Activated T-cell treated with anti-CD3 and anti-CD28 coated beads, Interleukin-2, amount 50 U/mL, for 72 hours (primary cell): ENCODE measurements around the gene DEPP1. TPM values are rescaled to one million over a fixed set of nuclear protein-coding genes. Genes with fewer than 3 reads are reported as not detected.

Source experiments
- ATAC-seq, 2 donors: fragments of 150-1000 bp; cut with Tn5 transposase; replicated peaks in 1 of 2; 2 replicates each; pipeline ENCODE4 v1.10.0; 2021; ENCODE audit warnings: moderate library complexity in 2 of 2, mild to moderate bottlenecking in 1 of 2
- DNase-seq, 2 donors: peaks; one replicate each; pipeline ENCODE4 v3.0.0; 2021 to 2022; ENCODE audit warnings: mixed read lengths in 1 of 2
- H3K27ac Mint-ChIP-seq: one replicate; pipeline ENCODE4 v1.8.0; 2022; ENCODE audit warnings: mild to moderate bottlenecking, moderate library complexity, mixed read lengths
- H3K27me3 Mint-ChIP-seq: one replicate; pipeline ENCODE4 v1.8.0; 2022; ENCODE audit warnings: low read depth, mixed read lengths
- H3K36me3 Mint-ChIP-seq, 2 donors: one replicate each; pipeline ENCODE4 v1.8.0; 2022; ENCODE audit warnings: mixed read lengths in 2 of 2, mild to moderate bottlenecking in 1 of 2; ENCODE audit not compliant: insufficient read depth in 2 of 2
- H3K4me1 Mint-ChIP-seq: one replicate; pipeline ENCODE4 v1.8.0; 2022; ENCODE audit warnings: low read depth, mixed read lengths
- H3K4me3 Mint-ChIP-seq, 2 donors: one replicate each; pipeline ENCODE4 v1.8.0; 2022; ENCODE audit warnings: mild to moderate bottlenecking in 2 of 2, mixed read lengths in 2 of 2, moderate library complexity in 2 of 2
- H3K9me3 Mint-ChIP-seq, 2 donors: one replicate each; pipeline ENCODE4 v1.8.0; 2022; ENCODE audit warnings: mixed read lengths in 2 of 2
- total RNA-seq, 2 donors: library from RNA; stranded (reverse); gene quantifications; one replicate each; pipeline ENCODE4 v1.2.3, GENCODE V29; 2022

DEPP1 gene
- total RNA-seq, 2 donors from 2014 or later, result 0.23 to 1.4 TPM

DNA sequence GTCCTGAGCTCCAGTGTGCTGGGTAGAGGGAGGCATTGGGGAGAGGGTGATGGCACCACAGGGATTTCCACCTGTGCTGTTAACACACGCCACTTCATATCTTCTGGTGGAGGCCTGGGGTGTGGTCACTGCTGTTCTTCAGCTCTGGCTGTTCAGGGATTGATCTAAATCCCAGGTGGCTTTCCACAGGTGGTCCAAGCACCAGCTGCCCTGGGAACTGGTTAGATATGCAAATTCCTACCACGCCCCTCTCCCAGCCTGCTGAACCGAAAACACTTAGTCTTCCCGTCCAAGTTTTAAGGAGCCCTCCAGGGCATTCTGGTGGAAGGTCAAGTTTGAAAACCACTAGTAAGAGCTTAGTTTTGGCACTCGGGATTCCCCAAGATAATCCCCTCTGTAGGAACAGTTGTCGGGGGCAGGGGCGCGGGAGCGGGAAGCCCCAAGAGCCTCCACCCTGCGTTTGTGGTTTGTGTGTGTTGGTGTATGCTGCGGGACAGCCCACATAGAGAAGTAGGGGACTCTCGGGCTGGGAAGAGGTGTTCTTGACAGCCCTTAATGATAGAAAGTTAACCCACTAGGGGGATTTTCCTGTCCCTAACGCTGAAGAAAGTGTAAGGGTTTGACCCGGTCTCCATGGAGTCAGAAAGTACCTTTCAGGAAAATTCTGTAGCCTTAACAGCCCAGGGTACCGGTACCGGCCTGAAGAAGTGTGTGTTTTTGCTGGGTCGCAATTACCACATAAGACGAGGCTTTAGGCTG lies 5.1 kb downstream of the DEPP1 start:
- no peaks in the 10 kb centered on the region for H3K27me3 Mint-ChIP-seq
- DNase-seq, result no peak
- H3K4me3 Mint-ChIP-seq, result peak overlapping the region in 1 of 2 donors; percentile 78
- H3K4me1 Mint-ChIP-seq, result peaks cover 25% of the 10 kb centered on the region
- no peak overlapping the region for H3K27ac Mint-ChIP-seq
- H3K9me3 Mint-ChIP-seq, result no peaks in the 10 kb centered on the region
- ATAC-seq, result no peak
- no peaks in the 10 kb centered on the region for H3K36me3 Mint-ChIP-seq

DNA sequence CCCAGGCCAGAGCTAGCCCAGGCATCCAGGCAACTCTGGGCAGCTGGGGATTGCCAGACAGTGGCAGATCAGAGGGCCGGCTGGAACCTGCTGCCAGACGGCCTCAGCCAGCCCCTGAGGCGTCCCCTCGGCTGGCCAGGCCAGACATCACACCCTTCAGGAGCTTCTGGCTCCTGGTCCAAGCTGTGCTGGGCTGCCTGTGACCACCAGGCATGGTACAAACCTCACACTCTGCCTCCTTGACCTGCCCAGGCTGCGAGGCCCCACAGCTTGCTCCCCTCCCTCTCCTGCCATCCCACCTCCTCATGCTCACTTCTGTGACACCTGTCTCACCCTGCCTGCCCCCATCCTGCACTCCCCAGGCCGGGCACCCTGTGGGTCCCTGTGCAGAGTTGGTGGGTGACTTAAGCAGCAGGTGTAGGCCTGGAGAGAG lies 5.7 kb downstream of the DEPP1 start:
- Mint-ChIP-seq H3K27me3 (no peaks in the 10 kb centered on the region), H3K36me3 (no peaks in the 10 kb centered on the region), H3K4me3 (no peak overlapping the region), H3K9me3 (no peaks in the 10 kb centered on the region), H3K4me1 (peaks cover 31% of the 10 kb centered on the region), H3K27ac (no peak overlapping the region)
- ATAC-seq (no peak), DNase-seq (no peak)

DNA sequence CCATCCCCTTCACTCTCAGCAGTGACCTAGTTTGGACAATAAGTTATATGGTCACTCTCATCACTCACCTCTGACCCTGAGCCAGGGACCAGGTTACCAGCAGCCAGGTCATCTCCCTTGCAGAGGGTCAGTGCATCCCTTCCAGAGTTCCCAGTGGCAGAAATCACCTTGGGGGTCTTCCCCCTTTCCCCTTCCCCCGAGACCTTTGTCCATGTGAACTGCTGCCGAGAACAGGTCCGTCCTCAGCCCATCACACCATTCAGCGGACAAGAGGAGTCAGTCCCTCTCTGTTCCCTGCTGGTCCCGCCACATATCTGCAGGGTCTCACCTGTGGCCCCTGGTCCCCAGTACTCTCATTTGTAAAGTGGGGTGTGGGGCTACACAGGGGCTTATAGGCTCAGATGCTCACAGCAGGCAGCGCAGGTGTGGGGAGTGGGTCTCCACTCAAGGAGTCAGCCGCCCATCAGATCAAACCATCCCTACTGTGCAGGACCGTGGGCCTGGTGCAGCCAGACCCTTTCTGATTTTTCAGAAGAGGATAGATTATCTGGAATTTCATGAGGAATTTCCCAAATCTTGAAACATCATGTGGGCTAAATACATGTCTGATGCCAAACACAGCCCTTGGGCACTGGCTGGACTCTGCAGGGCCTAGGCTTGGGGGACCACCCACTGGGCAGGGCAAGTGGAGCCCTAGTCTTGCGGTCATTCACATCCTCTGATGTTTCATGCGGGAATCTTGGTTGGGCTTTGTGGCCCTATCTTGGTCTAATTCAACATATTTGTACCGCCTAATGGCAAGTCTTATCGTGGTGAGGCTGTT lies 6.5 kb downstream of the DEPP1 start:
- Mint-ChIP-seq H3K9me3 (no peaks in the 10 kb centered on the region), H3K36me3 (no peaks in the 10 kb centered on the region)
- no peak for ATAC-seq

DNA sequence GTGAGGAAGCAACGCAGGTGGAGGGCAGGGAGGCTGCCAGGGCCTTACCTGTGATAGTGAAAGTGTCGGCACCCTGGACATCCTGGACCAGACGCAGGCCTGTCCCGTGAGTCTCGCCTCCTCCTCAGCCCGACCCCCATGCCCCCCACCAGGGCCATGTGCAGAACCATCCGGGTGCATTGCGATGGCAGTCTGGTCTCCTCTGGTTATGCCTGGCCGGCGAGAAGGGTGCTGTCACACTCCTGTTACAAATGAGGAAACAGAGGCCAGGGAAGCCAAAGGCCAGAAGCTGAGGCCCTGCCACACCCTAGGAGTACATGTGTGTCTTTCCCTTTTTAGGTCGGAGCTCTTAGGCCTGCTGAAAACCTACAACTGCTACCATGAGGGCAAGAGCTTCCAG lies 7.2 kb downstream of the DEPP1 start:
- Mint-ChIP-seq H3K36me3 (no peaks in the 10 kb centered on the region), H3K4me1 (peaks cover 40% of the 10 kb centered on the region), H3K4me3 (no peak overlapping the region), H3K27me3 (no peaks in the 10 kb centered on the region), H3K27ac (no peak overlapping the region), H3K9me3 (no peaks in the 10 kb centered on the region)
- no peak for DNase-seq
- no peak for ATAC-seq

More for the DNA sequence above, 6.5 kb downstream of the DEPP1 start:
- H3K27ac Mint-ChIP-seq, result no peak overlapping the region
- H3K4me1 Mint-ChIP-seq, result peaks cover 38% of the 10 kb centered on the region
- H3K27me3 Mint-ChIP-seq, result no peaks in the 10 kb centered on the region
- DNase-seq, result no peak
- H3K4me3 Mint-ChIP-seq, result no peak overlapping the region

DNA sequence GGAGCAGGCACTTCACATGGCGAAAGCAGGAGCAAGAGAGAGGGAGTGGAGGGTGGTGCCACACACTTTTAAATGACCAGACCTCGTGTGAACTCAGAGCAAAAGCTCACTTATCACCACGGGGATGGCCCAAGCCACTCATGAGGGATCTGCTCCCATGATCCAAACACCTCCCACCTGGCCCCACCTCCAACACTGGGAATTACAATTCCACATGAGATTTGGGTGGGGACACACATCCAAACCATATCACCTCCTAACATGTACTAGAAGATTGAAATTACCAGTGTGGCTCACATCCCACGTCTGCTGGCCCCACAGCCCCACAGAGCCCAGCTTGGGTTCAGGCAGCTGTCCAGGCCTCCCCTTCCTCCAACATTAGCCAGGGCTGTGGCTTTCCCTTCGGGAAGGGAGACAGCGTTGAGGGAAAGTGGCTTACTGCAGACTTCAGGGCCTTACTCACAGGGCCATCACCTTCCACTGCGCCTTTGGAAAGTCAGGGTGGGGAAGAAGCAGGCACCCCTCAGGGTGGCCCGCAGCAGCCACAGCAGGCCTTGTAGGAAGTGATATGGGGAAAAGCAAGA lies 7.7 kb downstream of the DEPP1 start:
- Mint-ChIP-seq H3K4me1 (peaks cover 42% of the 10 kb centered on the region), H3K9me3 (no peaks in the 10 kb centered on the region), H3K27ac (no peak overlapping the region), H3K27me3 (no peaks in the 10 kb centered on the region), H3K4me3 (no peak overlapping the region), H3K36me3 (no peaks in the 10 kb centered on the region)
- ATAC-seq, result no peak
- DNase-seq, result no peak

DNA sequence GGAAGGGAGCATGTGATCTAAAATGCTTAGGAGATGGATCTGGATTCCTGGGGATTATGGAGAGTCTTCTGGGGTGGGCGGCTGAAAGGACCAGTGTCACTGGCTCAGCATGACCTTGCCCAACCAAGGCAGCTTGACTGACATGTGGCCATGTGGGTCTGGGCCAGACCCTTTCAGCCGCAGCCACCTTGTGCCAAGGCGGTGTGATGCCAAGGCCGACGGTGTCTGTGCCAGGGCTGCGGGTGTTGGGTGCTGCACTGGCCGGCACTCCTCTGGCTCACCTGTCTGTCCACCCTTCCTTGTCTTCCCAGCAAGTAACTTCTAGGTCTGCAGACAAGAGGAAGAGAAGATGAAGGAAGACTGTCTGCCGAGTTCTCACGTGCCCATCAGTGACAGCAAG lies 8.8 kb downstream of the DEPP1 start:
- Mint-ChIP-seq H3K4me1 (peaks cover 49% of the 10 kb centered on the region), H3K4me3 (no peak overlapping the region), H3K9me3 (no peaks in the 10 kb centered on the region), H3K27ac (no peak overlapping the region), H3K27me3 (no peaks in the 10 kb centered on the region), H3K36me3 (no peaks in the 10 kb centered on the region)
- DNase-seq (no peak), ATAC-seq (no peak)

DNA sequence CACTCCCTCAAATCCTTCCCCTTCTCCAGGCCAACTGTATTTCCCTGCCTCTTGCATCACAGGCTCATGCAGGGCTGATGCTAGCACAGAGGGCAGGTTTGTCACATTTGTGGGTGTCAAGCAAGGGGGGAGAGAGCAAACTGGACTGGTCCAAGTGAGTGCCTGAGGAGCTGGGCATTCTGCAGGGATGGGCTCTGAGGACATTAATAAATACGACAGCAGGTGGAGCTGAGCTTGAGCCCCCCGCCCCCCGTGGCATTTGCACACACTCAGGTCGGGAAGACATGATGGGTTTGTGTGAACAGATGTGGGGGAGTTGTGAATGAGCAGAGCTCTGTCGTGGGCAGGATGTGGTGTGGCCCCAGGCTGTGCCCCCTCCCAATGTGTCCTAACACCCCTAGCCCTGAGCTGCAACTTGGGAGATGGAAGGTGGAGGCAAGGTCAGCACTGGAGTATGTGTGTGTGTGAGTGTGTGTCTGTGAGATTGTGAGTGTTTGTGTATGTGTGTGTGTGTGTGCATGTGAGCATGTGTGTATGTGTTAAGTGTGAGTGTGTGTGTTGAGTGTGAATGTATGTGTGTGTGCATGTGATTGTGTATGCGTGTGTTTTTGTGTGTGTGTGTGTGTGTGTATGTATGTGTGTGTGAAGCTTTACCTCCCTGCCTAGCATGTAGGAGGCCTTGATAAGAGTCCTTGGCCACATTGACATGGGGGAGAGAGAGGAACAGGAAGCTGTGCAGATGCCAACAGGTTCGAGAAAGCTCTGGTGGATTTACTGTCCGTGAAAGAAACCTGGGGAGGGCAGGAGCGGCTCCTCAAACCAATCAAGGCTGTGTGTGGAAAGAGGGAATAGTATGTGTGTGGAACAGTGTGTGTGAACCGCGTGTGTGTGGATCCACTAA lies 9.9 kb downstream of the DEPP1 start:
- DNase-seq (peak in 1 of 2 donors; percentile 28), ATAC-seq (peak; percentile 47 to 61)
- Mint-ChIP-seq H3K4me1 (peaks cover 47% of the 10 kb centered on the region), H3K27me3 (no peaks in the 10 kb centered on the region), H3K27ac (no peak overlapping the region), H3K9me3 (no peaks in the 10 kb centered on the region), H3K4me3 (peak overlapping the region; percentile 1 to 11), H3K36me3 (no peaks in the 10 kb centered on the region)

DNA sequence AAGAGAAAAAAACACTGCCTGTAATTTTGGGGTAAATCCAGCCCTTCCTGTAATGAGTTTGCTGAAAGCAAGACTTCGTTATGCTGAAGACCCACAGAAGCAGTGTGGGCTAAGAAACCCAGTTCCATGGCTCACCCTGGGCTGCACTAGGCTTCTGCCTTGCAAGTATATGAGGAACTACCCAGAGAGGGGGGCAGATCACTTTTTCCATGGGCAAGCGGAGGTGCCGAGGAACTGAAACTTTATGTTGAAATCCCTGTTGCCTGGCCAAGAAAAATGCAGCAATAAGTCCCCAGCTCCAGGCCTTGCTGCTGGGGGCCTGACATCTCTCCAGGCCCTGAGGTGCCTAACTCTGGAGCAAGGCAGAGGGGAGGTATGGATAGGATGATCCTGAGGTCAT lies 10.5 kb downstream of the DEPP1 start:
- no peak for DNase-seq
- Mint-ChIP-seq H3K4me3 (peak overlapping the region; percentile 11 to 55), H3K9me3 (no peaks in the 10 kb centered on the region), H3K36me3 (no peaks in the 10 kb centered on the region), H3K4me1 (peaks cover 41% of the 10 kb centered on the region), H3K27me3 (no peaks in the 10 kb centered on the region), H3K27ac (no peak overlapping the region)
- ATAC-seq, result peak; percentile 36 to 47

DNA sequence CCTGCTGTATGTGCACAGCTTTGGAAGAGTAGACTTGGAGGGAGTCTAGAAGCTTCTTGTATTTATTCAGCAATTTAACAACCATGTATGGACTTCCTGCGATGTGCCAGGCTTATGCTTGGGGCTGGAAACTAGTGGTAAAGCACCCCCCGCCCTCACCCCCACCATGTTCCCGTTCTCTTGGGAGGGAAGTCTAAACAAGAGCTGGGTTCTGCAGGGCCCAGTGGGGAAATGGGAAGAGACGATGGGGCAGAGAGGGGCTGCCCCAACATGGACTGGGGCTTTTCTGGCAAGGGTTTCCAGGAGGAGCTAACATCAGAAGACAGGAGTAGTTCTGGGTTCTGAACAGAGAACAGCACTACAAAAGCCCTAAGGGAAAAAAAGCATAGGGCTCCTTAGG lies 11.0 kb downstream of the DEPP1 start:
- Mint-ChIP-seq H3K27ac (no peak overlapping the region), H3K4me3 (peak overlapping the region; percentile 11 to 55), H3K36me3 (no peaks in the 10 kb centered on the region), H3K4me1 (peaks cover 41% of the 10 kb centered on the region), H3K27me3 (no peaks in the 10 kb centered on the region), H3K9me3 (no peaks in the 10 kb centered on the region)
- ATAC-seq, result peak in 1 of 2 donors; percentile 16
- DNase-seq, result no peak

DNA sequence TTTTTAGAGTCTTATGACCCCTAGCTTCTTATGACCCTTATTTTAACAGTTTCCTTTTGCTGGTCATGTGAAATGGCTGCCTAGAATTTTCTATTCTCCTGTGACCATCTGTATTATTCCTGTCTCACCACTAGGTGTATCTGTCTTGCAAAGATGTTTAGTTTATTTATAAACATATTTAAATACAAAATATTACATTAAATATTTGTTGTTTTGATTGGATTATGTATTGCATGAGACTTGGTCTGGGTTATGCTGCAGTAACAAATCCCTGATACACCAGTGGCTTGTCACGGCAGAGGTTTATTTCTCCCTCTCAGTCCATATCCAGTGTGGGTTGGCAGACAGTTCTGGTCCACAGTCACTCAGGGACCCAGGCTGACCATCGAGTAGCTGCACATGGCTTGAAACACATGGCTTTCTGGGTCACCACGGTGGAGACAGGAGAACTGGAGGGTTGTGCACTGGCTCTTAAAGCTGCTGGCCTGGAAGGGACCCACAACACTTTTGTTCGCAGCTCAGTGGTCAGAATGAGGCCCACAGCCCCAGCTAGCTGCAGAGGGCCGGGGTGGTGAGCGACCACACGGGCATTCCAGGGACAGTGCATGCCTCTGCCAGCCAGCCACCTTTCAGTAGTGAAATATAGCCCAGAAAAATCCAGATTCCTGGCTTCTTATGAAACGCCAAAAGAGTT lies 11.6 kb downstream of the DEPP1 start:
- ATAC-seq, result no peak
- Mint-ChIP-seq H3K4me3 (no peak overlapping the region), H3K9me3 (no peaks in the 10 kb centered on the region), H3K4me1 (peaks cover 41% of the 10 kb centered on the region), H3K27ac (no peak overlapping the region), H3K36me3 (no peaks in the 10 kb centered on the region), H3K27me3 (no peaks in the 10 kb centered on the region)
- no peak for DNase-seq

DNA sequence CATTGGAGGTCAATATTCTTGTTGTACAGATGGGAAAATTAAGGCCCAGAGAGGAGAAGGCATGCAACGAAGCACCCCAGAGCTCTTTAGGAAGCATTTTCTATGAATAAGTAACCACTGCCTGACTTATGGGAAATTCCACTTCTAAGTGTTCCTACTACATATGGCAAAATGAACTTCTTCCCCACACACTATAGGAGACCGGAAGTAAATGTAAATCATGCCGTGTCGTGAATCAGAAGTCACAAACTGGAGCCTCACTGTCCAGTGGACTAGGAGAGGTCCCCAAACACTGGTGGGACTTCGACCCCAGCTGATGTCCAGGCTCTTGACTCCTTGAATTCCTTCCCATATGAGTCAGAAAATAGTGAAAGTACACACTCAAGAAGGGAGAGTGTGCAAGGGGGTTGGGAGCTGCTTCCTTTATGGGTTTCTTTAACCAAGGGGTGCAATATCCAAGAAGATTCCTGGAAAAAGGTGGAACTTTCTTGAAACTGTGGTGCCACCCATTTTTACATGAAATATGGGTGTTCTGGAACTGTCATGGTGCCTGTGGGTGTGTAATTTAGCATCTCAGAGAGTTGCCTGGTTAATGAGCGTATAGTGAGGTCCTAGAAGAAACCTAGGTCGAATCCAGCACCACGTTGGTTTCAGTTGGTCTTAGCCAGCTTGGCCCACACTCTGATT lies 12.3 kb downstream of the DEPP1 start:
- Mint-ChIP-seq H3K36me3 (no peaks in the 10 kb centered on the region), H3K27me3 (no peaks in the 10 kb centered on the region), H3K4me3 (peak overlapping the region; percentile 42 to 52), H3K4me1 (peaks cover 41% of the 10 kb centered on the region), H3K9me3 (no peaks in the 10 kb centered on the region), H3K27ac (peak overlapping the region; percentile 61)
- DNase-seq (no peak), ATAC-seq (peak in 1 of 2 donors; percentile 31)
